GM20000 (cell line): ENCODE data around the gene ADARB2.

Experiments
- DNase-seq: peaks from one replicate; pipeline ENCODE4 v3.0.0; 2012; ENCODE audit warnings: low spot score
- TF ChIP-seq, protein P1 (sequence below): IDR thresholded peaks from 2 replicates; pipeline ENCODE4 v1.5.1; 2012; ENCODE audit warnings: mild to moderate bottlenecking, control low read depth; ENCODE audit errors: extremely low read depth, missing control alignments

Gene ADARB2

GRCh38 chr10:1297566-1298301, 439.6 kb downstream of the ADARB2 start:
- TF ChIP-seq, protein P1, sequence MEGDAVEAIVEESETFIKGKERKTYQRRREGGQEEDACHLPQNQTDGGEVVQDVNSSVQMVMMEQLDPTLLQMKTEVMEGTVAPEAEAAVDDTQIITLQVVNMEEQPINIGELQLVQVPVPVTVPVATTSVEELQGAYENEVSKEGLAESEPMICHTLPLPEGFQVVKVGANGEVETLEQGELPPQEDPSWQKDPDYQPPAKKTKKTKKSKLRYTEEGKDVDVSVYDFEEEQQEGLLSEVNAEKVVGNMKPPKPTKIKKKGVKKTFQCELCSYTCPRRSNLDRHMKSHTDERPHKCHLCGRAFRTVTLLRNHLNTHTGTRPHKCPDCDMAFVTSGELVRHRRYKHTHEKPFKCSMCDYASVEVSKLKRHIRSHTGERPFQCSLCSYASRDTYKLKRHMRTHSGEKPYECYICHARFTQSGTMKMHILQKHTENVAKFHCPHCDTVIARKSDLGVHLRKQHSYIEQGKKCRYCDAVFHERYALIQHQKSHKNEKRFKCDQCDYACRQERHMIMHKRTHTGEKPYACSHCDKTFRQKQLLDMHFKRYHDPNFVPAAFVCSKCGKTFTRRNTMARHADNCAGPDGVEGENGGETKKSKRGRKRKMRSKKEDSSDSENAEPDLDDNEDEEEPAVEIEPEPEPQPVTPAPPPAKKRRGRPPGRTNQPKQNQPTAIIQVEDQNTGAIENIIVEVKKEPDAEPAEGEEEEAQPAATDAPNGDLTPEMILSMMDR: no peak
- DNase-seq: no peak

GRCh38 chr10:1295756-1296480, 441.4 kb downstream of the ADARB2 start:
- TF ChIP-seq, protein P1: no peak
- no peak for DNase-seq

DNA sequence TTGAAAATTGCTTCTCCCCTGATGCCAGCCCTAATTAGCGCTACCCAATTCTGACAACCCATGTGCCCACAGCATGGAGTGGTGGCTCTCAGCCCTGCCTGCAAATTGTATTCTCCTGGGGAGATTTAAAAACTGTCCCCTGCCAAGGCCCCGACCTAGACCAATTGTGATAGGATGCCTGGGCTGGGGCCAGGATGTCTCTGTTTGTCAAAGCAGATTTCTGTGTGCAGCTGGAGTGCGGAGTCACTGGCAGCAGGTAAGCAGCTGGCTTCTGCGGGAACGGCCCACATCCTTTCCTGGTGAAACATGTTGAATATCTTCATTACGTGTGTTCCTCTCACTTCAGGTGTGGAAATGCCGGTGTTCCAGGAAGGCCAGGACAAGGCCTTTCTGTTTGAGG, 442.6 kb downstream of the ADARB2 start:
- DNase-seq: no peak
- TF ChIP-seq, protein P1: no peak

DNA sequence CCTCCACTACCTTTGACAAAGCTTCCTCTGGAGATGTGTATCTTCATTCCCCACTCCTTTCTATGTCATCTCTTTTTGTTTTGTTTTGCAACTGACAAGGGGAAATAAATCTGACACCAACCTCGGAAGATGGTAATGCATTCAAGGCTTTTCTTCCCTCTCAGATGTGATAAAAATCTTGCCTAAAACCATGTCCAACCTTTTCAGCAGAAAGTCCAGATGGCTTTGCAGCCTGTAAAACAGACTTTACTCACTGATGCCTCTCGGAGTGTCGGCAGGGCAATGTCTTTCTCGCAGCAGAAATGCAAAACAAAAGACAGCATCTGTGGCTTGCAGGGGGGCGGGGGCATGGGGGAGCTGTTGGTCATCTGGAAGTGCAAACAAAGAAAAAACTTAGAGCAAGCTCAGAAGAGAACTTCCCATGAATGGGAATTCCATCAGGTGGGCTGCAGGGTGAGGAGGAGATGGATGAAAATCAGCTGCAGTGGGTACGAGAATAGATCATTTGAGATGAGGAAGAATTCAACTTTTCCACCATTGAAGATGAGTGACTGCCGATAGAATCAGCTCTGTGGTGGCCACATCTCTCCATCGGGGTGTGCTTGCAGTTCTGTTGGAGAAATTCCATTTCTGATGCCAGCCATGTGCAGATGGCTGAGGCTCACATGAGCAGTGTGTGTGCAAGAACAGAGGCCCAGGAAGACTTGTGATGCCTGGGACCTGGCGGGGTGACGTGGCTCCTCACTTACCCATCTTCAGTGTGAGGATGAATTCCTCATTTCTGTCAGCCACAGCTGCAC, 443.5 kb downstream of the ADARB2 start:
- TF ChIP-seq, protein P1: no peak
- no peak for DNase-seq

GRCh38 chr10:1293157-1293556, 444.2 kb downstream of the ADARB2 start:
- DNase-seq: no peak
- TF ChIP-seq, protein P1: no peak

GRCh38 chr10:1292611-1293031, 444.7 kb downstream of the ADARB2 start:
- no peak for DNase-seq
- TF ChIP-seq, protein P1: no peak
